ENCODE data around the gene KCNG4. TPM values are rescaled to one million over a fixed set of nuclear protein-coding genes. Genes with fewer than 3 reads are reported as not detected.

KCNG4 gene
- total RNA-seq, 1 experiment from 2014 or later, result not detected

DNA sequence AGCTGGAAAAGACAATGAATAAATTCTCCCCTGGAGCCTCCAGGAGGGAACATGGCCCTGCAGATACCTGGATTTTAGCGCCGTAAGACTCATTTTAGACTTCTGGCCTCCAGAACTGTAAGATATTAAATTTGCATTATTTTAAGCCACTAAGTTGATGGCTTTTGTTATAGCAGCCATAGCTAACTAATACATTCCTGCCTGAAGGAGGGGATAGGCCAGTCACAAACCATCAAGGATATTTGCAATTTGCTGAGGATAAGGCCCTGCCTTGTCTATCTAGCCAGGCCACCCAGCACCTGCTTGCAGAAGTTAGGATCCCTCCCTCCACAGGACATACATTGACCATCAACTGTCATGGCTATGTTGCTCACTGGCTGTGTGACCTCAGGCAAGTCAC is 4.9 kb upstream of the KCNG4 start (continued):
- TF ChIP-seq SIN3A (IDR thresholded peaks at IDR 0.05; ENCODE audit: low read depth) (no peak), SP1 (IDR thresholded peaks at IDR 0.05; ENCODE audit: low read depth) (no peak), EZH2 (IDR thresholded peaks at IDR 0.05) (no peak), SRF (IDR thresholded peaks at IDR 0.05; ENCODE audit: low read depth) (no peak)

DNA sequence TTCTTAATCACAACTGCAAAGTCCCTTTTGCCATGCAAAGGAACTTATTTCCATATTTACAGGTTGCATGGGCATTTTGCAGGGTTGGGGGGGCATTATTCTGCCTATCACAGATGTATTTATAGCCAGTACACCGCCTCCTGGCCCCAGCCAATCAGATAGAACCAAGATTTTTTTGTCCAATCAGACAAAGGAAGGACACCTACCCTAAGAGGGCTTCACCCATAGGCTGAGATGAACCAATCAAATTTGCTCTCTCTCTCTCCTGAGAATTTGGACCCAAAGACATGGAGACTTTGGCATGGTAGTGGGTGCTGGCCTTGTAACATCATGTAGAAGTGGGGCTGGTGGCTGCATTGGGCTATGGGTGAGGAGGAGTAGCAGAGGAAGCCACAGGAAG is 3.9 kb upstream of the KCNG4 start:
- Histone ChIP-seq H3K9ac (ENCODE audit: low read length) (no peak overlapping the region), H3K27ac (ENCODE audit: low read depth, low read length) (no peak overlapping the region), H3K9me3 (ENCODE audit: control insufficient read depth in 1 of 2, insufficient read depth in 1 of 2, low read depth in 1 of 2, low read length in 2 of 2) (no peaks in the 10 kb centered on the region), H3K79me2 (ENCODE audit: insufficient read depth, low read length) (no peaks in the 10 kb centered on the region), H3K36me3 (ENCODE audit: control insufficient read depth in 1 of 2, insufficient read depth in 2 of 2, low read length in 2 of 2) (no peaks in the 10 kb centered on the region), H3K27me3 (ENCODE audit: insufficient read depth, low read length) (peaks cover 12% of the 10 kb centered on the region; the same call in 1 of the 2 replicates), H3K4me1 (ENCODE audit: control insufficient read depth in 1 of 2, insufficient read depth in 2 of 2, low read length in 2 of 2) (peaks cover 0 to 6% of the 10 kb centered on the region in 2 experiments; a peak in 1 of 4 replicates), H3K4me3 (replicated peaks in 1 of 2; ENCODE audit: low read depth in 1 of 2, low read length in 2 of 2) (no peak overlapping the region), H3K9me2 (ENCODE audit: insufficient read depth) (no peaks in the 10 kb centered on the region), H2AFZ (ENCODE audit: low read depth, low read length, poor library complexity, severe bottlenecking) (no peak overlapping the region), H3K4me2 (ENCODE audit: low read length) (no peak overlapping the region), H4K20me1 (ENCODE audit: insufficient read depth) (no peaks in the 10 kb centered on the region)
- TF ChIP-seq TCF7L2 (IDR thresholded peaks at IDR 0.05; ENCODE audit: borderline replicate concordance, extremely low read depth, insufficient read depth, insufficient read length), result no peak
- DNase-seq (ENCODE audit: low read depth, low spot score), result no peak
- POLR2A ChIA-PET, result no interaction called here
- RAD21 ChIA-PET (ENCODE audit: low non-redundant PET in 1 of 2, low total read pairs in 2 of 2, uncharacterized antibody in 2 of 2, unreplicated experiment in 2 of 2), result no interaction called here
- BruUV-seq (replicated peaks), result no TSS peak
- CTCF ChIA-PET, result no interaction called here
- intact Hi-C loops (cut with micrococcal nuclease), result no loop called here
- peak; percentile 71 for ATAC-seq

DNA sequence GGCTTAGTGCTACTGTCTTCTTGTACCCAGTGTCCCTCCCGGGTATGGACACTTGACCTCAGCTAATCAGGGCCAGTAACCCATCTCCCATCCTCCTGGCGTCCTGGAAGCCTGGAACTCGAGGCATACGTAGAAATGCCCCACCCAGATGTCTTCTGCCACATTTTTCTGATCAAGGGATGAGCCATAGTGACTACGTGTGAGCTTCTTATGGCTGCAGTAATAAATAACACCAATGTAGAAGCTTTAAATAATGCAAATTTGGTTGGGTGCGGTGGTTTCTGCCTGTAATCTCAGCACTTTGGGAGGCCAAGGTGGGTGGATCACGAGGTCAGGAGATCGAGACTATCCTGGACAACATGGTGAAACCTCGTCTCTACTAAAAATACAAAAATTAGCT is 3.0 kb upstream of the KCNG4 start:
- H3K27me3 ChIP-seq (ENCODE audit: insufficient read depth, low read length), result peaks cover 17% of the 10 kb centered on the region; the same call in 1 of the 2 replicates
- H4K20me1 ChIP-seq (ENCODE audit: insufficient read depth), result no peaks in the 10 kb centered on the region
- H3K4me1 ChIP-seq (ENCODE audit: control insufficient read depth in 1 of 2, insufficient read depth in 2 of 2, low read length in 2 of 2), result peaks cover 0 to 2% of the 10 kb centered on the region in 2 experiments; a peak in 1 of 4 replicates
- no peaks in the 10 kb centered on the region for H3K9me2 ChIP-seq (ENCODE audit: insufficient read depth)
- H3K9me3 ChIP-seq (ENCODE audit: control insufficient read depth in 1 of 2, insufficient read depth in 1 of 2, low read depth in 1 of 2, low read length in 2 of 2), result no peaks in the 10 kb centered on the region
- H3K4me3 ChIP-seq (replicated peaks in 1 of 2; ENCODE audit: low read depth in 1 of 2, low read length in 2 of 2), result no peak overlapping the region
- CTCF ChIA-PET, result no interaction called here
- H2AFZ ChIP-seq (ENCODE audit: low read depth, low read length, poor library complexity, severe bottlenecking), result no peak overlapping the region
- H3K27ac ChIP-seq (ENCODE audit: low read depth, low read length), result no peak overlapping the region
- no TSS peak for BruUV-seq (replicated peaks)
- no peaks in the 10 kb centered on the region for H3K36me3 ChIP-seq (ENCODE audit: control insufficient read depth in 1 of 2, insufficient read depth in 2 of 2, low read length in 2 of 2)
- no peak overlapping the region for H3K9ac ChIP-seq (ENCODE audit: low read length)
- DNase-seq (ENCODE audit: low read depth, low spot score), result no peak
- no peak overlapping the region for H3K4me2 ChIP-seq (ENCODE audit: low read length)
- intact Hi-C loops (cut with micrococcal nuclease), result no loop called here
- RAD21 ChIA-PET (ENCODE audit: low non-redundant PET in 1 of 2, low total read pairs in 2 of 2, uncharacterized antibody in 2 of 2, unreplicated experiment in 2 of 2), result interaction anchor here in 1 of 2 experiments (0.7 kb wide), 1 partner anchor 56 kb away, joined by 5 read pairs; the partner anchor contains the start of gene TAF1C
- no peak for ATAC-seq
- no peaks in the 10 kb centered on the region for H3K79me2 ChIP-seq (ENCODE audit: insufficient read depth, low read length)
- POLR2A ChIA-PET, result no interaction called here
- TF ChIP-seq, protein P1, sequence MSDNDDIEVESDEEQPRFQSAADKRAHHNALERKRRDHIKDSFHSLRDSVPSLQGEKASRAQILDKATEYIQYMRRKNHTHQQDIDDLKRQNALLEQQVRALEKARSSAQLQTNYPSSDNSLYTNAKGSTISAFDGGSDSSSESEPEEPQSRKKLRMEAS (IDR thresholded peaks at IDR 0.05), result no peak
- TF ChIP-seq YY1 (IDR thresholded peaks at IDR 0.05; ENCODE audit: extremely low read depth, insufficient replicate concordance, low read depth, low read length), result no peak
- TF ChIP-seq SIN3A (IDR thresholded peaks at IDR 0.05; ENCODE audit: low read depth), result no peak
- TF ChIP-seq, protein P2, sequence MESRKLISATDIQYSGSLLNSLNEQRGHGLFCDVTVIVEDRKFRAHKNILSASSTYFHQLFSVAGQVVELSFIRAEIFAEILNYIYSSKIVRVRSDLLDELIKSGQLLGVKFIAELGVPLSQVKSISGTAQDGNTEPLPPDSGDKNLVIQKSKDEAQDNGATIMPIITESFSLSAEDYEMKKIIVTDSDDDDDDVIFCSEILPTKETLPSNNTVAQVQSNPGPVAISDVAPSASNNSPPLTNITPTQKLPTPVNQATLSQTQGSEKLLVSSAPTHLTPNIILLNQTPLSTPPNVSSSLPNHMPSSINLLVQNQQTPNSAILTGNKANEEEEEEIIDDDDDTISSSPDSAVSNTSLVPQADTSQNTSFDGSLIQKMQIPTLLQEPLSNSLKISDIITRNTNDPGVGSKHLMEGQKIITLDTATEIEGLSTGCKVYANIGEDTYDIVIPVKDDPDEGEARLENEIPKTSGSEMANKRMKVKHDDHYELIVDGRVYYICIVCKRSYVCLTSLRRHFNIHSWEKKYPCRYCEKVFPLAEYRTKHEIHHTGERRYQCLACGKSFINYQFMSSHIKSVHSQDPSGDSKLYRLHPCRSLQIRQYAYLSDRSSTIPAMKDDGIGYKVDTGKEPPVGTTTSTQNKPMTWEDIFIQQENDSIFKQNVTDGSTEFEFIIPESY (IDR thresholded peaks at IDR 0.05; ENCODE audit: extremely low read depth, insufficient replicate concordance, low read length), result no peak
- no peak for TF ChIP-seq EGR1 (IDR thresholded peaks at IDR 0.05; ENCODE audit: low read depth)
- TF ChIP-seq ZNF274 (IDR thresholded peaks at IDR 0.05; ENCODE audit: low read depth, low read length), result no peak
- TF ChIP-seq FOSL1 (IDR thresholded peaks at IDR 0.05; ENCODE audit: low read depth), result no peak
- no peak for TF ChIP-seq TCF7L2 (IDR thresholded peaks at IDR 0.05; ENCODE audit: borderline replicate concordance, extremely low read depth, insufficient read depth, insufficient read length)
- TF ChIP-seq, protein P3, sequence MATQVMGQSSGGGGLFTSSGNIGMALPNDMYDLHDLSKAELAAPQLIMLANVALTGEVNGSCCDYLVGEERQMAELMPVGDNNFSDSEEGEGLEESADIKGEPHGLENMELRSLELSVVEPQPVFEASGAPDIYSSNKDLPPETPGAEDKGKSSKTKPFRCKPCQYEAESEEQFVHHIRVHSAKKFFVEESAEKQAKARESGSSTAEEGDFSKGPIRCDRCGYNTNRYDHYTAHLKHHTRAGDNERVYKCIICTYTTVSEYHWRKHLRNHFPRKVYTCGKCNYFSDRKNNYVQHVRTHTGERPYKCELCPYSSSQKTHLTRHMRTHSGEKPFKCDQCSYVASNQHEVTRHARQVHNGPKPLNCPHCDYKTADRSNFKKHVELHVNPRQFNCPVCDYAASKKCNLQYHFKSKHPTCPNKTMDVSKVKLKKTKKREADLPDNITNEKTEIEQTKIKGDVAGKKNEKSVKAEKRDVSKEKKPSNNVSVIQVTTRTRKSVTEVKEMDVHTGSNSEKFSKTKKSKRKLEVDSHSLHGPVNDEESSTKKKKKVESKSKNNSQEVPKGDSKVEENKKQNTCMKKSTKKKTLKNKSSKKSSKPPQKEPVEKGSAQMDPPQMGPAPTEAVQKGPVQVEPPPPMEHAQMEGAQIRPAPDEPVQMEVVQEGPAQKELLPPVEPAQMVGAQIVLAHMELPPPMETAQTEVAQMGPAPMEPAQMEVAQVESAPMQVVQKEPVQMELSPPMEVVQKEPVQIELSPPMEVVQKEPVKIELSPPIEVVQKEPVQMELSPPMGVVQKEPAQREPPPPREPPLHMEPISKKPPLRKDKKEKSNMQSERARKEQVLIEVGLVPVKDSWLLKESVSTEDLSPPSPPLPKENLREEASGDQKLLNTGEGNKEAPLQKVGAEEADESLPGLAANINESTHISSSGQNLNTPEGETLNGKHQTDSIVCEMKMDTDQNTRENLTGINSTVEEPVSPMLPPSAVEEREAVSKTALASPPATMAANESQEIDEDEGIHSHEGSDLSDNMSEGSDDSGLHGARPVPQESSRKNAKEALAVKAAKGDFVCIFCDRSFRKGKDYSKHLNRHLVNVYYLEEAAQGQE (IDR thresholded peaks at IDR 0.05; ENCODE audit: low read depth), result no peak
- TF ChIP-seq JUND (IDR thresholded peaks at IDR 0.05), result no peak
- TF ChIP-seq ZFX (IDR thresholded peaks at IDR 0.05), result no peak

Measured in HCT116 (cell line).